GM19455 (cell line): ENCODE measurements around the gene AP2A2.
"Not testable (repeated sequence)": the region's sequence is repeated elsewhere in the genome, so short reads cannot be mapped to it uniquely, and the experiment has no call there.

Experiments used
- ATAC-seq: cut with Tn5 transposase; IDR thresholded peaks from one replicate; pipeline ENCODE4 v1.9.1; 2021; ENCODE audit not compliant: unreplicated experiment

The AP2A2 gene

DNA sequence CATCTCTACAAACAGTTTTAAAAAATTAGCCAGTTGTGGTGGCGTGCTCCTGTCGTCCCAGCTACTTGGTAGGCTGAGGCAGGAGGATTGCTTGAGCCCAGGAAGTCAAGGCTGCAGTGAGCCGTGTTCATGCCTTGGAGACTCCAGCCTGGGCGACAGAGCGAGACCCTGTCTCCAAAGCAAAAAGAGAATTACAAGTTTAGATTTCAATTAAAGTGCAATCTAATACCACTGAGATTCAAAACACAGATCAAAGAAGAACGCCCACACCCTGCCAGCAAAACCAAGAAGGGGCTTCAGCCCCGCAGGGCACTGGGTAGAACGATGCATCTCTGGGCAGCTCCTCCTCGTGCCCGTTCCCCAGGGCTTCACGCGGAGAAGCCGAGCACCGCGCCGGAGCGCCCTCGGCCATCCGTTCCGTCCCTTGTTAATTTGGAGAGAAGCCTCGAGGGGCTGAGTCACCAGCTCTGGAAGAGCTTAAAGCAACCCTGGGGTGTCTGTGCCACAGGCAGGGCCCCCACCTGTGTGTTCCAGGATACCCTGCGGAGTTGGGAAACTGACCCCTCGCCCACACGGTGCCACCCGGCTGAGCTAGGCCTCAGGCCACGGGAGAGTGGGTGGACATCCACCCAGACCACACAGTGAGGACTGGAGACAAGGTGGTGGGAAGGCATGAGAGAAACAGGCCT lies 47.0 kb downstream of the AP2A2 start:
- ATAC-seq: no peak

DNA sequence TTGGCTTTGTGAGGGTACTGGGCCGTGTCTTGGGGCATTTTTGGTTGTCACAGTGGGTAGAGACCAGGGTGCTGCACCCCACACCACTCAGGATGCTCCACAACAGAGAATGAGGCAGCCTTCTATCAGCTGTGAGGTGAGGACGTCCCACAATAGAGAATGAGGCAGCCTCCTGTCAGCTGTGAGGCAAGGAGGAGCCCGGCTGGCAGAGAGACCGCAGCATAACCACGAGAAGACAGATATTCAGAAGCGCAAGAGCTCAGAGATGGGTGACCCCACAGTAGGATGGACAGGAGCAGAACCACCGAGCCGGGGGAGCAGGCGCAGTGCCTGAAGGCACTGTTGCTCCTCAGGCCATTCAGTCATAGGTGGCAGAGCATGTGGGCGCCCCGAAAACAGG lies 47.6 kb downstream of the AP2A2 start:
- ATAC-seq: no peak

DNA sequence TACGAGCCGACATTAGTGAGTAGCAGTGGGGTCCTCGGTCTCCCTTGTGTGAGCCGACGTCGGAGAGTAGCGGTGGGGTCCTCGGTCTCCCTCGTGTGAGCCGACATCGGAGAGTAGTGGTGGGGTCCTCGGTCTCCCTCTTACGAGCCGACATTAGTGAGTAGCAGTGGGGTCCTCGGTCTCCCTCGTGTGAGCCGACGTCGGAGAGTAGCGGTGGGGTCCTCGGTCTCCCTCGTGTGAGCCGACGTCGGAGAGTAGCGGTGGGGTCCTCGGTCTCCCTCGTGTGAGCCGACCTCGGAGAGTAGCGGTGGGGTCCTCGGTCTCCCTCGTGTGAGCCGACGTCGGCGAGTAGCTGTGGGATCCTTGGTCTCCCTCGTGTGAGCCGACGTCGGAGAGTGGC lies 49.7 kb downstream of the AP2A2 start:
- ATAC-seq: not testable (repeated sequence)

DNA sequence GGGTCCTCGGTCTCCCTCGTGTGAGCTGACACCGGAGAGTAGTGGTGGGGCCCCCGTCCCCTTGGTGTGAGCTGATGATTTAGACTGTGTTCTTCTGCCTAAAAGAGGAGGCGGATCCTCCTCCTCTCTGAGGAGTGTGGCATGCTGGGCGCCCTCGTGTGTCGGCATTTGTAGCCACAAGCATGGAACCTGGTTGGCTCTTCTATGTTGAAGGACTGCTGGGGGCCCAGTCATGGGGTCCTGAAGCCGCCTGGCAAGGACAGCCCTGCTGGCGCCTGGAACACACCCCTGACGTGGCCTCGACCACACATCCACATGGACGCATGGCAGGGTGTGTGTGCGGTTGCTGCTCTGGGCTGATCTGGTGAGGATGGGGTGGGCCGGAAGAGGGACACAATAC lies 50.2 kb downstream of the AP2A2 start:
- no peak for ATAC-seq

DNA sequence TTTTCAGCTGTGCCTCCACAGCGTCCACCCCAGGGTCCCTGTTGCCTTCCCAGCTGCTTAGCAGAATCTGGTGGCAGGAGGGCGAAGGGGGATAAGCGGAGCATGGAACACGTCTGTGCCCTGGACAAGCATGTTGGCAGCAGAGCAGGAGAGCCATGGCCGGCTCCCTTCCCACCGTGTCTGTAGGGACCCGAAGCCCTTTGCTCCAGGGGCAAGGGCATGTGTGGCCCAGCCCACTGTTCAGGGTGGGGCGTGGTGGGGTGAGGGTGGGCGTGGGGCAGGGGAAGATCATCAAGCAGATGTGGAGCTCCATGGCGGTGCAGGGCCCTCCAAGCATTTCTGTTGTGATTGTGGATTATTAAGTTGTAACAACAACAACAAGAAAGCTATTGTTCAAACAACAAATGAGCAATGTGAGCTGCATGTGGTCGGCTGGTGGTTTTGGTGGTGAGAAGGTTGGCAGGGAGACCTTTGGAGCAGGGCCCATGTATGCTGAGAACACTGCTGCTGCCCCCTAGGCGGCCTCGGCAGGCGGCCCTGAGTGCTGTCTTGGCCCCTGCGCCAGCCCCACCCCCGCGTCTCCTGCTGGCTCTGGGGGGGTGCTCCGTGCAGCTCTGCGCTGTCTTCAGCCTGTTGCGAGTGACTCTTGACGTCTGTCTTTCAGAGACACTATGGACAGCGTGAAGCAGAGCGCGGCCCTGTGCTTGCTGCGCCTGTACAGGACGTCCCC lies 50.9 kb downstream of the AP2A2 start:
- ATAC-seq: no peak

DNA sequence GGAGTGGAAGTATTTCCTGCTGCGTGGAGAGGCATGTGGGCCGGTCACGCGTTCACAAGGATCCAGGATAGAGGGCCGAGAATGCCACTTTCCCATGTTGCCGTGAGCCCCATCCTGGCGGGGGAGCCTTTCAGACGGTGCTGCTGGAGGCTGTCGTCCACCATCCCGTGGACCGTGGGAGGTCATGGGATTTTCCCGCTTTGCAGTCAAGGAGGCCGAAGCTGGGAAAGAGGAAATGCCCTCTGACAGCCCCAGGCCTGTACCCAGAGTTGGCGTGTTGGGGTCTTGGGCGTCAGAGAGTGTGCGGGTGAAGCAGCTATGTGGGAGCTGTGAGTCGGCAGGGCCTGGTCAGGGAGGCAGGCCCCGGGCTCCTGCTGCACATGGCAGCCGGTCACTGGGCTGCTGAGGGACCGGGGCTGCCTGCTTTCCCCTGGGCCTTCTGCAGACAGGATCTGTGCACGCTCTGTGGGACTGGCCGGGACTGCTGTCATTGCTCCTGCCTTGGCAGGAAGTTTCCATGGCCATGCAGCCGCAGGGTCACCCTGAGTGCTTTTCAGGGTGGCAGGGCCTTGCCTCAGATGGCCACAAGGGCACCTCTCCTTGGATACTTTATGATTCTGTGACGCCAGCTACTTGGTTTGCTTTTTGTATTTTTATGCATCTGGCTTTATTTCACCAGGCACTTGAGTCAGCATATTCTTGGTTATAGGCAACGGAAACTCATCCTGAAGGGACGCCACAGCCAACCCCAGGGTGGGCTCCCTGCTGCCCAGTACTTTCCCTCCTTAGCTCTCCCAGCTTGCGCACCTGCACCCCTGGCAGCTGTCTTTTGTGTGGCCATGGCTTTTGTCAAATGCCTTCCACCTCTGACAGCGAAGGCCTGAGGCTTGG lies 52.4 kb downstream of the AP2A2 start:
- no peak for ATAC-seq

DNA sequence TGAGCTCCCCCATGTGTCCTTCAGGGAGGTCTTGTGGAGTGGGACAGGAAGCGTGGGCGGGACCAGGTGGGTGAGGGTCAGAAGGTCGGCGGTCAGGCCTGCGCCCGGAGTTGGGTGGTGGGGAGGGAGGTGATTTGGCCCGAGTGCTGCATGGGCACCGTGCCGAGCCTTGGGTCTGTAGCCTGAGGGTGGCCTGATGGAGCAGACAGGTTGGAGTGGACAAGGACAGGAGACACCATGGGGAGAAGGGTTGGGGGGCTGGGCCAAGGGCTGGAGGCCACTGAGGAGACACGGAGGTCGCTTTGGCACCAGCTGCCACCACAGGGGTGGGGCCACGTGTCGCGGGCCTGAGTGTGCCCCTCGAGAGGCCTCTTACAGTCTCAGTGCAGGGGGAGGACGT lies 53.1 kb downstream of the AP2A2 start:
- ATAC-seq: no peak

DNA sequence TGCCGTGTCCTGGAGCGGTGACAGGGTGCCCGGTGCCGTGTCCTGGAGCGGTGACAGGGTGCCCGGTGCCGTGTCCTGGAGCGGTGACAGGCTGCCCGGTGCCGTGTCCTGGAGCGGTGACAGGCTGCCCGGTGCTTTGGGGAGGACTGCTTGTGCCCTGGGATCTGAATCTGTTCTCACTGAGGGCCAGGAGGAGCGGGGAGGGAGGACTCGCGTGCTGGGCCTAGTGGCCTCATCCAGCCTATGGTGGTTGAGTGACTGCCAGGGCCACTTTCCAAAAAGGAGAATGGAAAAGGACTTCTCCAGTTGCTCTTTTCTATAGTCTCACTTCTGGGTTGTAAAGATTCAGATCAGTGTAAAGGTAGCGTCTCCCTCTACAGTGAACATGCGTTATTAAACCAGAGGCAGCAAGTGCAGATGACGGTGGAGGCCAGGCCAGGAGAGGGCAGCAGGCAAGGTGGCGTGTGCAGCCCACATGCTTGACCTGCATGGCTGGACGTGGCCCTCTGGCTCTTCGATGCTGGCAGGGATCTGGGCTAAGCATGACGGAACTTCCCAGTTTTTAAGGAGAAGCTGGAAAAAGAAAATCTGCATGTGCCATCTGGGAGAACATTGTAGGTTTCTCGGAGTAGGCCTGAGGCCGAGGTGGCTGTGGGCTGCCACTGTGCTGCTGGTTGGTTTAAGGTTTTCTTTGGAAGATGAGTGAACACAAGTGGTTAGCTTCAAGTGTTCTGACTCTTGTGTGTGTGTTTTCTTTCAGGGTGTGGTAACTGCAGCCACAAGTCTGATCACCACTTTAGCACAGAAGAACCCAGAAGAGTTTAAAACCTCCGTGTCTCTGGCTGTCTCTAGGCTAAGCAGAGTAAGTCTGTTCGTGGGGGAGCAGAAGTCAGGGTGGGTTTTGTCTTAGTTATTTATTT lies 55.0 kb downstream of the AP2A2 start:
- no peak for ATAC-seq

DNA sequence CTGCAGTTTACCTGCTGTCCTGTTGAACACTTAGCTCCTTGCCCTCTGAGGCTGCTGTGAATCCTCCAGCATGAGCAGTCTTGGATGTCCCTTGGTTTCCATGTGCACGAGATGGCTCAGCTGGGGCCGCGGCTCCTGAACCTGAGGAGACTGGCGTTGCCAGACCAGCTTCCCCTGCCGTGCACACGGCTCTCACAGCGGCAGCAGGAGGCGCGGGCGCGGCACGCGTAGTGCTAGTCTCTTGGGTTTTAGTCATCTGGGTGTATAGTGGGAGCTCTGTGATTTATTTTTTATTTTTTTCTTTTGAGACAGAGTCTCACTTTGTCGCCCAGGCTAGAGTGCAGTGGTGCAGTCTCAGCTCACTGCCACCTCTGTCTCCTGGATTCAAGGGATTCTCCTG lies 56.1 kb downstream of the AP2A2 start:
- ATAC-seq: no peak

DNA sequence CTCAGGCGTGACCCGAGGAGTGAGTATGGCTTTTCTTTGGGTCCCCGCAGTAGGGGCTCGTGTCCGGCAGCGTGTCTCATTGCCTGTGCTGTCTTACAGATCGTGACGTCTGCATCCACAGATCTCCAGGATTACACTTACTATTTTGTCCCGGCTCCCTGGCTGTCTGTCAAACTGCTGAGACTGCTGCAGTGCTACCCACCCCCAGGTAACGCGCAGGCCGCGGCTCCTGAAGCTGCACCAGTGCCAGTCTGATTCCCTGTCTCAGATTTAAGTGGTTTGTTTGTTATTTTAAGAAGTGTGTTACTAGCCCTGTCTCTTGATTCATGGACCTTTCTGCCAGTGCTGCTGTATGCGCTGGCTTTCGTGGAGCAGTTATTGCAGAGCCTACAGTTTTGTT lies 58.9 kb downstream of the AP2A2 start:
- ATAC-seq: no peak

DNA sequence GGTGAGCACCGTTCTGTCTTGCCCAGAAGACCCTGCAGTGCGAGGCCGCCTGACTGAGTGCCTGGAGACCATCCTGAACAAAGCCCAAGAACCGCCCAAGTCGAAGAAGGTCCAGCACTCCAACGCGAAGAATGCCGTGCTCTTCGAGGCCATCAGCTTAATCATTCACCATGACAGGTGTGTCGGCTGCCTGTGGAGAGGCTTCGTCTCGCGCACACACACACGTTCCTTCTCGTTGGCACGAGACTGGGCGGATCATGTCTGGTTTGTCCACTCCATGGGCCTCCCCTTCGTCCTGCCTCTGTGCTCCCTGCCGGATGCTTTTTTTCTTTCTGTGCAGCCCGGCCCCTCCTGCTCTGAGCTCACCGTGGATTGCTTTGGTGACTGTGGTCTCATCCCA lies 59.7 kb downstream of the AP2A2 start:
- ATAC-seq: no peak

DNA sequence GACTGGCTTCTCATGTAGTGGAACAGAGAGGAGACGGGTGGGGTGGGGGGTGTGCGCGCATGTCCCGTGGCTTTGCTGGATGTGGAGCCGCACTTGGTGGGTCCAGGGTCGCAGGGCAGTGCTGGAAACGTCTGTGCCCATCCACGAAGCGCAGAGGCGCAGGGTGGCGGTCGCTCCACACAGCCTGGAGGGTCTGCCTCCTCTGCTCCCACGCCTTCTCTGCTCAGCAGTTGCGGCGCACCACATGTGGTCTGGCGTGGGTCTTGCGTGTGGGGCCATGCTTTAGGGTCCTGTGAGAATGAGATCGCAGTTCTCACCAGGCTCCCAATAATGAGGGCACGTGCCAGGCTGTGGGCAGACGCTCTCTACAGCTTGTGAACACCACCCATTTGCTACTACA lies 60.2 kb downstream of the AP2A2 start:
- no peak for ATAC-seq

DNA sequence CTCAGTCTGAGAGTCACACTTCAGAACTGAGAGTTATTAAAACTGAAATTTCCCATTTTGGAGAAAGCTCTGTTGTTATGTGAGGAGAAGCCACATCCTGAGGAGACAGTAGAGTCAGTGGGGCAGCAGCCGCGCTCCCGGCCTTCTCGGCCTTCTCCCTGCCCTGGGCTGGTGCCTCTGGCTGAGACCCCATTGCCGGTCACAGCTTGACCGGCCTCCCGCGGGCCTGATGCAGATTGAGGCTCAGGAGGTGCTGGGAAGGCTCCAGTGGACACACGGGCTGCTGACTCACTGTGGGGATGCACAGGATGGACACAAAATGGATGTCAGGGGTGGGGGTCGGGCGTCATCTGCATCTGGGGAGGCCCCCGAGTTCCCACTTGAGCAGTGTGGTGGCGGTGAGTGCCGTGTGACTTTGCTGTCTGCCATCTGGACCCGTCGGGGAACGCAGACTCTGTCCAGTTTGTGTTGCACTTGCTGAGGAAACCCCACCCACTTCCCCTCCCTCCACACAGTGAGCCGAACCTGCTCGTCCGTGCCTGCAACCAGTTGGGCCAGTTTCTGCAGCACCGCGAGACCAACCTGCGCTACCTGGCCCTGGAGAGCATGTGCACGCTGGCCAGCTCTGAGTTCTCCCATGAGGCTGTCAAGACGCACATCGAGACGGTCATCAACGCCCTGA lies 60.7 kb downstream of the AP2A2 start:
- ATAC-seq: no peak

DNA sequence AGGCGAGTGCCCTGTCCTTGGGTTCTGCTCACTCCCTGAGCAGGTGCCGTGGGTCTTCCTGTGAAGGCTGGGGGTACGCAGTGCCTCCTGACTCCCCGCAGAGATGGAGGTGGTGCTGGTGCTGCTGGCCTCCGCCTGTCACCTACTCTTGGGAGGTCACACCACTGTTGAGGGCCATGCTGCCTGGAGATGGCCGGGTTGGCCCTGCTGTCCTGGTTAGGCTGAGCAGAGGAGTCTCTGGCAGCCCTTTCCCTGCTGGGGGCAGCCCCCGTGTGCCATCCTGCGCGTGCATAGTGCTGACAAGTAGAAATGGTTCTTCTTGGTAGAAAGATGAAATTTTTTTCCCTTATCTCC lies 61.3 kb downstream of the AP2A2 start:
- ATAC-seq: no peak

DNA sequence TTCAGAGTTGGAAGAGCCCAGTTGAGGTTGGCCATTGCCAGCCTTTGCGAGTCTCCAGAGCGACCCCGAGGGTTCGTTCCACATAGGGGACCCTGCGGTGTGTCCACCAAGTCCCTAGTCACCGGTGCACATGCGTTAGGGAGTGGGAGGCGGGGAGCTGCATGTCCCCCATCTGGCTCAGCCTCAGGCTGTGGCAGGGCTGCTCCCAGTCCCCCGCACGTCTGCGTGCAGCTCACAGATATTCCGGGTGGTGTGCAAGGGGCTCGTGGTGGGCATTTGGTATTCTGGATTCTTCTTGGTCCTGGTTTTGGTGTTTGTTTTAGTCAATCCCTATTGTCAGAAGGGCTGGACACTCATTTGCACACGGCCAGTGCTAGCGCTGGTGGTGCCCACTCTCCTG lies 62.0 kb downstream of the AP2A2 start:
- no peak for ATAC-seq

DNA sequence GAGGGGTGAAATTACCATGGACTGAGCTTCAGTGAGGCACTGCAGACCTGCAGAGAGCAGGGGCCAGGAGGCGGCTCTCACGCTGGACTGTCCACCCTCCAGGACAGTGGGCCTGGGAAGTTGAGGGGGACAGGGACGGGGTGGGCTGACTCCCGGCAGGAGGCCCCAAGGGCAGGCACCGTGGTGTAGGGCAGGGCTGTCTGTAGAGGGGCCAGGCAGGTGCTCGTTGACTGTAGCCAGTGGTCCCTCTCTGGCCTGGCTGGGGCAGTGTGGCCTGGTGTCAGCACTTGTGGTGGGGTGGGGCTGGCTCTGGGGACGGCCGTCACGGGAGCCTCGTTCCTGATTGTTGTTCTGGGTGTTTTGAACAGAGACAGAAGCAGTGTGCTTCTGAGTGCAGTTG lies 64.4 kb downstream of the AP2A2 start:
- ATAC-seq: no peak

DNA sequence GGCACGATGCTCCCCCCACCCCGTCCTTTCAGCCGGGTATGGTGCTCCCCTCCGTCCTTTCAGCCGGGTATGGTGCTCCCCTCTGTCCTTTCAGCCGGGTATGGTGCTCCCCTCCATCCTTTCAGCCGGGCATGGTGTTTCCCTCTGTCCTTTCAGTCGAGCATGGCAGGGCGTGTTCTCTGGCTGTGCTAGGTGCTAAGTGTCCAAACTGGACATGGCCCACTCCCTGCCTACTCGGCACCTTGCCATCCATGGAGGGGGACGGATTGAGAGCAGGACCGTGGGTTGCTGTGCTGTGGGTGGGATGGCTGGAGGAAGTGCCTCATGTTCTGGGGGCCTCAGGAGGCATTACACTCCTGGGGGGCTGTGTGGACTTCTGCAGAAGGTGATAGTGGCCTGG lies 65.4 kb downstream of the AP2A2 start:
- ATAC-seq: no peak

DNA sequence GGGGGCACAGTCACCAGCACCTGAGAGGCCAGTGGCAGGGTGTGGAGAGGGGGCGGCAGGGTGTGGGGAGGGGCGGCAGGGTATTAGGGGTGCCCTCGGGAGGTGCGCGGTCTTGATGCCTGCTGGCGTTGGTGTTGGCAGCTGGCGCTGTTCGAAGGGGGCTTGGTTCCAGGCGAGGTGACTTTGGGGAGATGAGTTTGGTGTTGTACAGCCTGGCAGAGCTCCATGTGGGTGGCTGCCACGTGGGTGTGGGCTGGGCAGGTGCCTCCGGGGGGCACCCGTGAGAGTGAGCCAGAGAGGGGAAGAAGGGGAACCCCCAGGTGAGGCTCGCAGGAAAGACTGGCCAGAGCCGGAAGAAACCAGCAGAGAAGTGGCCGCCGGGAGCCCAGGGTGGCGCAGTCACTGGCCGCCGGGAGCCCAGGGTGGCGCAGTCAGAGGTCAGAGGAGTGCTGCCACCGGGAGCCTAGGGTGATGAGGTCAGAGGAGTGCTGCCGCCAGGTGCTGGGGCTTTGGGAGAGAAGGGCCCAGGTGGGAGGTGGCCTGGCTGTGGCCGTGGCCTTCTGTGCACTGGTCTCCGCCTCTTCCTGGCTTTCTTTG lies 66.1 kb downstream of the AP2A2 start:
- ATAC-seq: no peak

DNA sequence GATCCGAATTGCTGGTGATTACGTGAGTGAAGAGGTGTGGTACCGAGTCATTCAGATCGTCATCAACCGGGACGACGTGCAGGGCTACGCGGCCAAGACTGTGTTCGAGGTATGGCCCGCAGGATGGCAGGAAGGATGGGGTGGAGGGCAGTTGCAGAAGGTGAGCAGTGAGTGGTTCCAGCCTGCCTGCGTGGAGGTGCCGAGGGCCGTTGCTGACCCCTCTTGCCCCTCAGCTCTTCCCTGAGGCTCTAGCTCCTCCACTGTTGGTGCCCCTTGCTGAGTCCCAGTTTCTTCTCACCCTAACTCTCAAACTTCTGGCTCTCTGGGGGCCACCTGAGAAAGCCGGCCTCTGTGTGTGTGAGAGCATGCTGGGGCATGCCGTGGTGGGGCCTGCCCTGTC lies 66.9 kb downstream of the AP2A2 start:
- ATAC-seq: no peak

DNA sequence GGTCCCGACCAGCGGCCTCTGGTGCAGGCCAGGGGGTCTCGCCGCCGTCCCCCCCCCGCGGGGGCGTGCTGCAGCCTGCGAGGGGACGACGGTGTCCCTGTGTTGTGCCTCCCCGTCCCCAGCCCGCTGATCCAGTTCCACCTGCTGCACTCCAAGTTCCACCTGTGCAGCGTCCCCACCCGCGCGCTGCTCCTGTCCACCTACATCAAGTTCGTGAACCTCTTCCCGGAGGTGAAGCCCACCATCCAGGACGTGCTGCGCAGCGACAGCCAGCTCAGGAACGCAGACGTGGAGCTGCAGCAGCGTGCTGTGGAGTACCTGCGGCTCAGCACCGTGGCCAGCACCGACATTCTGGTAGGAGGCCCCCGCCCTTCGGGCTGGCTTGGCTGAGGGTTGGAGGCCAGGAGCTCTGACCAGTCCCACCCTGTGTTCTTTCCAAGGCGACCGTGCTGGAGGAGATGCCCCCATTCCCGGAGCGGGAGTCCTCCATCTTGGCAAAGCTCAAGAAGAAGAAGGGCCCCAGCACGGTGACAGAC lies 68.0 kb downstream of the AP2A2 start:
- no peak for ATAC-seq
